HFFc6 (cell line): ENCODE measurements around the gene ACTN1. TPM values are rescaled to one million over a fixed set of nuclear protein-coding genes. Genes with fewer than 3 reads are reported as not detected.

Experiments
- DNase-seq: peaks from one replicate; pipeline ENCODE4 v3.0.0-alpha.2; 2018
- H3K27ac Mint-ChIP-seq: 2 replicates; pipeline ENCODE4 v1.8.0; 2020; ENCODE audit warnings: mild to moderate bottlenecking, mixed read lengths
- H3K27me3 Mint-ChIP-seq: 2 replicates; pipeline ENCODE4 v1.8.0; 2021; ENCODE audit warnings: mild to moderate bottlenecking, moderate library complexity, mixed read lengths; ENCODE audit not compliant: insufficient read depth
- H3K36me3 Mint-ChIP-seq: 2 replicates; pipeline ENCODE4 v1.8.0; 2021; ENCODE audit warnings: low read depth, mixed read lengths
- H3K4me1 Mint-ChIP-seq: 2 replicates; pipeline ENCODE4 v1.8.0; 2020; ENCODE audit warnings: low read depth, mixed read lengths
- H3K4me3 Mint-ChIP-seq: 2 replicates; pipeline ENCODE4 v1.8.0; 2020; ENCODE audit warnings: mild to moderate bottlenecking, moderate library complexity, mixed read lengths
- H3K9me3 Mint-ChIP-seq: 2 replicates; pipeline ENCODE4 v1.8.0; 2020; ENCODE audit warnings: mild to moderate bottlenecking, mixed read lengths
- CTCF ChIP-seq: fragments of 200-600 bp; sonication (generic); IDR thresholded peaks from 2 replicates; pipeline ENCODE4 v1.5.0; 2021; ENCODE audit warnings: antibody characterized with exemption, mild to moderate bottlenecking
- total RNA-seq, 6 experiments: library from RNA; stranded (reverse); fragmentation: NEBNext Ultra II Directional; extraction: Animal tissue kit (Norgen Biotek cat#: 25700); gene quantifications; 2 replicates in 1 of 6; 3 replicates in 5 of 6; pipeline ENCODE4 v1.2.3, GENCODE V29; 2021

Gene ACTN1
- total RNA-seq, 6 experiments from 2014 or later: 749 to 847 (median 825) TPM

- peaks cover 54% of the 10 kb centered on the region for H3K36me3 Mint-ChIP-seq
- no peak for TF ChIP-seq CTCF
- peaks cover 82% of the 10 kb centered on the region for H3K4me1 Mint-ChIP-seq
- H3K9me3 Mint-ChIP-seq: peaks cover 9% of the 10 kb centered on the region
- H3K27ac Mint-ChIP-seq: peak overlapping the region; percentile 48
- DNase-seq: no peak
- peaks cover 7% of the 10 kb centered on the region for H3K27me3 Mint-ChIP-seq
- H3K4me3 Mint-ChIP-seq: no peak overlapping the region
Observed at GRCh38 chr14:68928770-68929550, 50.1 kb downstream of the ACTN1 start.

GRCh38 chr14:68927956-68928675 lies 51.0 kb downstream of the ACTN1 start:
- peaks cover 10% of the 10 kb centered on the region for H3K27me3 Mint-ChIP-seq
- H3K9me3 Mint-ChIP-seq: peaks cover 9% of the 10 kb centered on the region
- no peak overlapping the region for H3K4me3 Mint-ChIP-seq
- DNase-seq: no peak
- peak overlapping the region; percentile 48 for H3K27ac Mint-ChIP-seq
- peaks cover 84% of the 10 kb centered on the region for H3K4me1 Mint-ChIP-seq
- TF ChIP-seq CTCF: no peak
- H3K36me3 Mint-ChIP-seq: peaks cover 59% of the 10 kb centered on the region

GRCh38 chr14:68927089-68927488 lies 52.0 kb downstream of the ACTN1 start:
- DNase-seq: no peak
- Mint-ChIP-seq H3K4me3 (peak overlapping the region; percentile 16; the same call in 1 of the 2 replicates), H3K4me1 (peaks cover 81% of the 10 kb centered on the region), H3K27ac (peak overlapping the region; percentile 36; the same call in 1 of the 2 replicates), H3K9me3 (peaks cover 9% of the 10 kb centered on the region), H3K27me3 (peaks cover 13% of the 10 kb centered on the region), H3K36me3 (peaks cover 65% of the 10 kb centered on the region)
- TF ChIP-seq CTCF: no peak

GRCh38 chr14:68926236-68926635 lies 52.9 kb downstream of the ACTN1 start:
- peaks cover 9% of the 10 kb centered on the region for H3K9me3 Mint-ChIP-seq
- no peak for DNase-seq
- peaks cover 60% of the 10 kb centered on the region for H3K36me3 Mint-ChIP-seq
- no peak overlapping the region for H3K4me3 Mint-ChIP-seq
- peaks cover 77% of the 10 kb centered on the region for H3K4me1 Mint-ChIP-seq
- peak overlapping the region; percentile 53; the same call in 1 of the 2 replicates for H3K27ac Mint-ChIP-seq
- TF ChIP-seq CTCF: peak; percentile 74
- peaks cover 13% of the 10 kb centered on the region for H3K27me3 Mint-ChIP-seq

GRCh38 chr14:68925373-68925772 lies 53.7 kb downstream of the ACTN1 start:
- Mint-ChIP-seq H3K36me3 (peaks cover 56% of the 10 kb centered on the region), H3K4me1 (peaks cover 78% of the 10 kb centered on the region), H3K27me3 (peaks cover 17% of the 10 kb centered on the region), H3K4me3 (no peak overlapping the region; the same call in 1 of the 2 replicates), H3K9me3 (peaks cover 9% of the 10 kb centered on the region), H3K27ac (0 out of 2 replicates have a peak overlapping the region, but pooled peaks have one; percentile 9)
- no peak for TF ChIP-seq CTCF
- no peak for DNase-seq
